ENCODE data around the gene C3orf38.
"Not testable (repeated sequence)": the region's sequence is repeated elsewhere in the genome, so short reads cannot be mapped to it uniquely, and the experiment has no call there.

Gene C3orf38

DNA sequence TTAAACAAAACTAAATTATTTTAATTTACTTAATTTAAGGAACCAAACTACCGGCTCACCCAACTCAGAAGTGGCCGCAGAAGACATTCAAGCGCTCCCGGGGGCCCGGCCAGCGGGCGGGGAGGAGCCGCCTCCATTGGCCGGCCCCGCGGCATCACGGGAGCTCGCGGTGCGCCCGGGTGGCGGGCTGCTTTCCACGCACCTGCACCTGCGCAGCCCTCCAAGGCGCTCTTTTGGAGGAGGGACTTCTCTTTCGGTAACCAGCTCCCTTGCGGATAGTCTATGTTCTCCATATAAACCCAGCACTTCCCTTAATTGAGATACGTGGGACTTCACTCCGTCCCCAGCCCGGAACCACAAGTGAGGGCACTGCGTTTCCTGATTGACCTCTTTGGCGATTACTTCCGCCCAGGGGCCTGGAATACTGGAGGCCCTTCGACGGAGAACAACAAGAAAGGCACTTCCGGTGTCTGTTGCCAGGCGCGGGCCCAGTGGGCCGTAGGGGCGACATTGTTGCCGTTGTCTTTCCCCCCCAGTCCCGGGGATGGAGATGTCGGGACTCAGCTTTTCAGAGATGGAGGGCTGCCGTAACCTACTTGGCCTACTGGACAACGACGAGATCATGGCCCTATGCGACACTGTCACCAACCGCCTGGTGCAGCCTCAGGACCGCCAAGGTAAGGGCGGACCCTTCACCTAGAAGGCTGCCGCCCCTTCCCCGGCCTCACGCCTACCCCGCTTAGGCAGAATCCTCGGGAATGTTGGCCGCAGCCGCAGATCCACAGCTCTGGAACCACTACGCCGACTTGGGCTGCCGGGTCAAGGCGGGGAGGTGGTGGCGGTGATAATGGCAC lies at the start of gene C3orf38:
C3orf38 (plus strand) TSS at position 451 of the 854 bp plus-strand sequence; CDS start at position 545, 94 bp downstream.
- DNase-seq: peak; percentile 75

- no peak for DNase-seq
Measured at GRCh38 chr3:88101142-88101541, 48.6 kb upstream of the C3orf38 start.

DNA sequence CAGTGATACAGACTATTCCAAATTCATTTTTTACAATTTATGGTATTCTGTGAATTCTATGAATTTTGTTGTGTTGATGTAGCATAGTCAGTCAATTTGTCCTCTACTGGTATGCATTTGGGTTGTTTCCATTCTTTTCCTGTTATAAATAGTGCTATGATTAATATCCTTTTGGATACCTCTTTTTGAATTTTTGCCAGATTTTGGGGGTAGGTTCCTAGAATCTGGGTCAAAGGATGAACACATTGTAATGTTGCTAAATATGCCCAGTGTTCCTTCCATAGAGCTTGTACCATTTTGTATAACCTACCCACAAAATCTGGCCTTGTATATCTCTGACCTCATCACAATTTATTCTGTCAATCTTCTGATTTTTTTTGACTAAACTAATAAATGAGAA lies 44.4 kb upstream of the C3orf38 start:
- no peak for DNase-seq

DNA sequence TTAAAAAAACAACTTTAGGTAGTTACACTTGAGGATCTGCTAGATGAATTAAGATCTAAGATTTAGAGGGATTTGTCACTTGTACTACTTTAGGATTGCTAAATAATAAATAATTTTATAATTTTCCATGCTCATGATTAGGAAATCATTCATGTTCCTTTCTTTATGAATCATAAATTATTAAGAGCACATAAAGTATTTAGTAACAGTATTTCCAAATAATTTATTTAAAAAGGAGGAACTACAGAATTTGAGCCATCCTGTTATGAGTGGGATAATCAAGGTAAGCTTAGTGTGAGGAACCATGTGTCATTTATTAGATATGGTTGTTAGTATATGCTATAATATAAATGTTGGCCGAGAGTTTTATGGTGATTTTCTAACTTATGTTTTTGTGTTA lies 37.5 kb upstream of the C3orf38 start:
- DNase-seq: no peak

- DNase-seq: peak; percentile 41
Measured at GRCh38 chr3:88113311-88114162, 36.2 kb upstream of the C3orf38 start.

- no peak for DNase-seq
Measured at GRCh38 chr3:88114878-88115549, 34.7 kb upstream of the C3orf38 start.

DNA sequence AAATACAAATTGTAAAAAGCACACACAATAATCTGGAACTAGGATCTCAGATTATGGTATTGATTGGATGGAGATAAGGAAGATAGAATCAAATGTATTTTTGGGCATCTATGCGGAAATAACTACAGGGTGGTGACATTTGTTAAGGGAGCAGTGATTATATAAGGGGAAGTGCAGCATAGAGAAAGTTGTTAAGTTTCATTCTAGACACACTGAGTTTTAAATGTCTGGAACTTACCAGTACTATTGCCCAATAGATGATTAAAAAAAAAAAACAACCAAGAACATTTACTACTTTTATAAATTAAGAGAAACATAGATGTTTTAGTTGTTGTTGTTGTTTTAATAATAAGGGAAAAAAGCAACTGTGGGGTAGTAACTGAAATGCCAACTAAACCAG lies 32.1 kb upstream of the C3orf38 start:
- no peak for DNase-seq

GRCh38 chr3:88118603-88119002 lies 31.2 kb upstream of the C3orf38 start:
- not testable (repeated sequence) for DNase-seq

GRCh38 chr3:88123526-88123925 lies 26.2 kb upstream of the C3orf38 start:
- no peak for DNase-seq

DNA sequence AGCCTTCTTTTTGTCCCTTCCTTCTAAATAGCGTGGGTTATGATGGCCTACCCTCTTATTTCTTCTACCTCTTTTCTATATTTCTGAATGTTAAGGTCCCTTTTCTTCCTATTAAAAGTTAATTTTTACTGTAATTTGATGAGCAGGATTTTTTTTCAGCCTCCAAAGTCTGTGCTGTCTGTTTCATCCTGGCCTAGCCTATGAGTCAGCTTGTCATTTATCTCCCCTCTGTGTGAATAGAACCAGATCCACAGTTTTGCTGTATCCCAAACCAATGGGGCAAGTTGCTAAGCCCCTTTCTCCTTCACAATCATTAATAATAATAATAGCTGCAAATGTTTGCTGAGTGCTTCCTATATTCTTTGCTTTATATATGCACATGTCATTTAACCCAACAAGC lies 18.1 kb upstream of the C3orf38 start:
- no peak for DNase-seq

DNA sequence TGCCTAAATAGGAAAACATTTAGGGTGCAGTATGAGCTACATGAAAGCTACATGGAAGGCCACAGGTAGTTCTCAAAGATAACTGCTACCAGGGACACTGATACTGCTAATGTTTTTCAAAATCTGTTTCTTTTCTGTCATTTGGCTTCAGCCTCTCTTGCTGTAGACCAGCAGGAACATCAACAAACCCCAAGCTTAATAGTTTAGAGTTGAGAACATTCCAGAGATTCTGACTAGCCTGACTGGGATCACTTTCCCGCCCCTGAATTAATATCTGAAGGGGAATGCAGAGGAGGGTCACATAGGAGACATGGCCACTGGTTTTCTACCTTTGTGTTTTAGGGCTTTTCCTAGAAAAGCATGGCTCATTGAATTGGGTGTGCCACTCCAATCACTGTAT lies 16.9 kb upstream of the C3orf38 start:
- DNase-seq: no peak

GRCh38 chr3:88133711-88134263 lies 16.0 kb upstream of the C3orf38 start:
- no peak for DNase-seq

GRCh38 chr3:88137836-88138235 lies 11.9 kb upstream of the C3orf38 start:
- no peak for DNase-seq

DNA sequence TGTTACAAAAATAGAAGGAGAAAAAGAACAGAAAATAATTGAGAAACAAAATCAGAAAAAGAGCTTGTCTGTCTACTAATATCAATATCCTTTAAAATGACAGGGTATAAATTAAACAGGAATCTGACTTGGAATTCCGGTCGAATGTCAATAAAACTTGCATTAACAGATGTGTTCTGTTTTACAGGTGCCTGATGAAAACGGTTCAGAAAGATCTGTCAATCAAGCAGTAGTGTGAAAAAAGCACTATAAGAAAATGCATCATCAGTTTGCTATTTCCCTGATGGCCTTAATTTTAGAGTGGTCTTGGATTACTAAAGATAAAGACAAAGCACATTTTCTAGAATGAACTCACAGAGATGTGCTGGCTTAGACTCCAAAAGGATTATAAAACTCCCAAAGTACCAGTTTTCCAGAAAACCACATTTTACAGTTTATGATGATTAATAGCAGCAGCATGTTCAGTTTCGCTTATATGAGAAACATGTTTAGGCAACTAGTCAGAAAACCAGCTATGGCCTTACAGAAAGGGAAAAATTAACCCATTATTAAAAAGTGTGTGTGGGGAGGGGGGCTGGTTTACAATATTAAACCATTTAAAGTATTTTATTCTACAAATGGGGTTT lies 8.2 kb upstream of the C3orf38 start:
- no peak for DNase-seq

DNA sequence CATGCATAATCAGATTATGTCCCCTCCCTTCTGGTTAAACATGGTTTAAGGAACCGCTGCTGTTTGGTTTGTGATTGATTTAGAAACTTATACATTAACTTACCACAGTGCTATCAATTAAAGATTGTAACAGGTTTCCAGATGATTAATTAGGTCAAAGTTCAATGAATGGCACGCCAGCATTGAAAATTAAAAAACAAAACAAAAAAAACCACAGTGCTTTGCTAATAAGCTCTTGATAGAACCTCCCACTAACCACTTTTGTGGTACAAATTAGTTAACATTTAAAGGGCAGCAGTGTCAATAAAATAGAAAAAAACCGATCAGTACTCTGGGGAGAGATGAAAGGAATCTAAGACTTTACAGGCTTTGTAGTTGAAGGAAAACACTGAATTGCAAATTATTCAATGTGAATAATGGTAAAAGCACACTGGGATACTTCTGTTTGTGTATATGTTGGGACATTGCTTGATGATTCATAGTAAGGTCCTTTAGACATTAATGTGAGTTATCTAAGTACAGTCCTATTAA lies 7.6 kb upstream of the C3orf38 start:
- no peak for DNase-seq

GRCh38 chr3:88147261-88147660 lies 2.5 kb upstream of the C3orf38 start:
- no peak for DNase-seq

- no peak for DNase-seq
Measured at GRCh38 chr3:88148651-88149050, 1.1 kb upstream of the C3orf38 start.

GRCh38 chr3:88149101-88149508 lies 654 bp upstream of the C3orf38 start:
- peak; percentile 9 for DNase-seq

DNA sequence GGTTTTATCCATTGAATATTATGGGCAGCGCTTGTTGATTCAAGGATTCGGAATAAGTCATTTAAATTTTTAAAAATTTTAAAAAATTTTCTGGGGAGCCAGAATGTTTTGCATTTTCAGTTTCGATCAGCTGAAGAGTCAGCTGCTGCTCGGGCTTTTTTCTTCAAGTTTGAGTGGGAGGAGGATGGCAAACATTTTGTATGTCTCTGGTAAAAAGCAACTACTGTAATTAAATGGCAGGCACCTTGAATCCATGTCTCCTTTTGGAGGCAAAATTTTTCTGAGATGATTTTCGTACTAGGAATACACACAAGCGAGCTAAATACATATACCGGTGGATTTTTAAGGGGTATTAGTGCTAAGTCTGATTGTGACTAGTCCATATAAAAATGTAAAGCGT lies 612 bp downstream of the C3orf38 start:
- no peak for DNase-seq

GRCh38 chr3:88150806-88151205 lies 1.0 kb downstream of the C3orf38 start:
- no peak for DNase-seq

GRCh38 chr3:88151358-88151757 lies 1.6 kb downstream of the C3orf38 start:
- DNase-seq: no peak

DNA sequence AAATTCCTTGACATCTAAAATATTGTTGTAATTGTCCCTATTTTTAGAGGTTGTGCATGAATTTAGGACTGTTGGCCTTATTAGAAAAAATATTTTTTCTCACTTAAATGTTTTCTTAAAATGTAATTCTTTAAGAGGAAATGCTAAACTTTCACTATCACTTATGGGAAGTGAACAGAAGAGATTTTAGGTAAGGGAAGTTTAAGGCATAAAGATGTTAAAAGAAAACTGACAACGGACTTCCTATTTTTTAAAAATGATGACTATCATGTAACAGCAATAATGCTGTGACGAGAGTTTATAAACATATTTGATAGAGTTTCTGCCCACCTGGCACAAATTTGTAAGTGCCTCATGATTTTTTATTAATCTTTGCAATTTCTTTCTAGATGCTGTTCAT lies 3.1 kb downstream of the C3orf38 start:
- no peak for DNase-seq
